ENCODE results near the gene WBP4. TPM values are rescaled to one million over a fixed set of nuclear protein-coding genes. Genes with fewer than 3 reads are reported as not detected.
A peak's percentile ranks its signal among the peaks of the same experiment; 100 is the strongest.

The WBP4 gene
- total and polyA plus RNA-seq, 2 of the 13 experiments (the other 11 are each of a cell fraction or from before 2014, with no cell fraction given), result 6.7 to 11.7 TPM

DNA sequence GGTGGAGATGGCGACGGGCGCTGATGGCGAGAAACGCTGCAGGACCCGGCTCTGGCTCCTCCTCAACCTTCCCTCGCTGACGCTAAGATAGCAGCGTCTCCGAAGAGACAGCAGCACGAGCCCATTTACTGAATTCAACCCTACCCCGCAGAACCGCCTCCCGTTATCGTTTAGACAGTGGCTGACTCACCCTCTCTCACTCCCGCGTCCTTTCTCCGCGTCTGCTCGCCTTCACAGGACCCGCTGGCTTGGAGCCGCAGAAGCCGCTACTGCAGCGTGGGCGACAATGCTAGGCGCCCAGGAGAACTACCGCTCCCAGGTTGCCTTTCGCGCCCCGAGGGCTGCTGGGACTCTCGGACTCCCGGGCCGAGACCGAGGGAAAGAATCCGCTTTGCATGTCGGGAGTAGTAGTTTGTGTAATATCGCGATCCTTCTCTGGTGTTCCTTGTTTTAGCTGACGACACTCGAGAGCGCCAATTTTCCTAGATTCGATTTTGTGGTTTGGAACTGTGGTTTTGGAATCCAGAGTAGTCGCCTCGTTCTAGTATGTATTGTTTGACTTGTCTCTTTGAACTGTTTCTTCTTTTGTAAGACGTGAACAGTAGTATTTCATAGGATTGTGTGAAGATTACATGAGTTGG, 71.3 kb downstream of the WBP4 start, which contains the start of gene KBTBD6 (continued):
- TF ChIP-seq ATRX (CRISPR knock-in tag; IDR thresholded peaks at IDR 0.05; ENCODE audit: borderline replicate concordance) (no peak), MBNL3 (CRISPR knock-in tag; conservative IDR thresholded peaks at IDR 0.05) (no peak), IRF2 (CRISPR knock-in tag; IDR thresholded peaks at IDR 0.05) (peak; percentile 99), ZNF281 (CRISPR knock-in tag; IDR thresholded peaks at IDR 0.05; ENCODE audit: borderline replicate concordance) (no peak; the same call in 1 of the 2 replicates), NR1H2 (CRISPR knock-in tag; IDR thresholded peaks at IDR 0.05; ENCODE audit: borderline replicate concordance, low read depth) (no peak), KAT2B (IDR thresholded peaks at IDR 0.05; ENCODE audit: borderline replicate concordance, low read depth, low read length) (no peak), ZNF44 (CRISPR knock-in tag; IDR thresholded peaks at IDR 0.05) (peak; percentile 84), EEA1 (CRISPR knock-in tag; IDR thresholded peaks at IDR 0.05; ENCODE audit: borderline replicate concordance) (no peak), CHD2 (IDR thresholded peaks at IDR 0.05; ENCODE audit: low read depth, low read length) (peak; percentile 97), HMG20A (CRISPR knock-in tag; IDR thresholded peaks at IDR 0.05; ENCODE audit: borderline replicate concordance) (no peak), HNRNPH1 (optimal IDR thresholded peaks at IDR 0.05; ENCODE audit: low read depth, low read length) (no peak), ZNF782 (CRISPR knock-in tag; IDR thresholded peaks at IDR 0.05; ENCODE audit: borderline replicate concordance) (no peak), ZBTB2 (CRISPR knock-in tag; IDR thresholded peaks at IDR 0.05; ENCODE audit: low read depth) (no peak), PRPF4 (IDR thresholded peaks at IDR 0.05; ENCODE audit: low read depth, low read length, poor library complexity, severe bottlenecking) (no peak), ZBTB3 (CRISPR knock-in tag; IDR thresholded peaks at IDR 0.05; ENCODE audit: borderline replicate concordance, low read depth) (no peak; the same call in 1 of the 2 replicates), ZFY (CRISPR knock-in tag; IDR thresholded peaks at IDR 0.05) (peak; percentile 83), ZNF841 (CRISPR knock-in tag; IDR thresholded peaks at IDR 0.05; ENCODE audit: borderline replicate concordance) (no peak), CHCHD3 (CRISPR knock-in tag; IDR thresholded peaks at IDR 0.05) (no peak), ZNF720 (CRISPR knock-in tag; IDR thresholded peaks at IDR 0.05) (no peak), ZNF350 (CRISPR knock-in tag; IDR thresholded peaks at IDR 0.05; ENCODE audit: borderline replicate concordance, low read depth) (peak; percentile 89; the same call in 1 of the 2 replicates), KMT2A (CRISPR knock-in tag; IDR thresholded peaks at IDR 0.05) (peak; percentile 92)
- TF ChIP-seq, protein P1, sequence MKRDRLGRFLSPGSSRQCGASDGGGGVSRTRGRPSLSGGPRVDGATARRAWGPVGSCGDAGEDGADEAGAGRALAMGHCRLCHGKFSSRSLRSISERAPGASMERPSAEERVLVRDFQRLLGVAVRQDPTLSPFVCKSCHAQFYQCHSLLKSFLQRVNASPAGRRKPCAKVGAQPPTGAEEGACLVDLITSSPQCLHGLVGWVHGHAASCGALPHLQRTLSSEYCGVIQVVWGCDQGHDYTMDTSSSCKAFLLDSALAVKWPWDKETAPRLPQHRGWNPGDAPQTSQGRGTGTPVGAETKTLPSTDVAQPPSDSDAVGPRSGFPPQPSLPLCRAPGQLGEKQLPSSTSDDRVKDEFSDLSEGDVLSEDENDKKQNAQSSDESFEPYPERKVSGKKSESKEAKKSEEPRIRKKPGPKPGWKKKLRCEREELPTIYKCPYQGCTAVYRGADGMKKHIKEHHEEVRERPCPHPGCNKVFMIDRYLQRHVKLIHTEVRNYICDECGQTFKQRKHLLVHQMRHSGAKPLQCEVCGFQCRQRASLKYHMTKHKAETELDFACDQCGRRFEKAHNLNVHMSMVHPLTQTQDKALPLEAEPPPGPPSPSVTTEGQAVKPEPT (CRISPR knock-in tag; IDR thresholded peaks at IDR 0.05; ENCODE audit: low read depth), result no peak
- TF ChIP-seq, protein P2, sequence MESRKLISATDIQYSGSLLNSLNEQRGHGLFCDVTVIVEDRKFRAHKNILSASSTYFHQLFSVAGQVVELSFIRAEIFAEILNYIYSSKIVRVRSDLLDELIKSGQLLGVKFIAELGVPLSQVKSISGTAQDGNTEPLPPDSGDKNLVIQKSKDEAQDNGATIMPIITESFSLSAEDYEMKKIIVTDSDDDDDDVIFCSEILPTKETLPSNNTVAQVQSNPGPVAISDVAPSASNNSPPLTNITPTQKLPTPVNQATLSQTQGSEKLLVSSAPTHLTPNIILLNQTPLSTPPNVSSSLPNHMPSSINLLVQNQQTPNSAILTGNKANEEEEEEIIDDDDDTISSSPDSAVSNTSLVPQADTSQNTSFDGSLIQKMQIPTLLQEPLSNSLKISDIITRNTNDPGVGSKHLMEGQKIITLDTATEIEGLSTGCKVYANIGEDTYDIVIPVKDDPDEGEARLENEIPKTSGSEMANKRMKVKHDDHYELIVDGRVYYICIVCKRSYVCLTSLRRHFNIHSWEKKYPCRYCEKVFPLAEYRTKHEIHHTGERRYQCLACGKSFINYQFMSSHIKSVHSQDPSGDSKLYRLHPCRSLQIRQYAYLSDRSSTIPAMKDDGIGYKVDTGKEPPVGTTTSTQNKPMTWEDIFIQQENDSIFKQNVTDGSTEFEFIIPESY (CRISPR knock-in tag; IDR thresholded peaks at IDR 0.05), result peak; percentile 45; the same call in 1 of the 2 replicates

Measured in HepG2 (cell line).